GM15510 (cell line): ENCODE measurements around the gene ADAMTS16.

Experiments
- POLR2A ChIP-seq: IDR thresholded peaks from 3 replicates; pipeline ENCODE4 v1.6.1; 2011; ENCODE audit warnings: borderline replicate concordance; ENCODE audit not compliant: insufficient read length; ENCODE audit errors: extremely low read depth

ADAMTS16 gene

GRCh38 chr5:5218396-5218795 lies 78.3 kb downstream of the ADAMTS16 start:
- TF ChIP-seq POLR2A: no peak

- TF ChIP-seq POLR2A: no peak
Observed at GRCh38 chr5:5219541-5219940, 79.4 kb downstream of the ADAMTS16 start.

- TF ChIP-seq POLR2A: no peak
Observed at GRCh38 chr5:5220901-5221631, 80.9 kb downstream of the ADAMTS16 start.

GRCh38 chr5:5221724-5222123 lies 81.6 kb downstream of the ADAMTS16 start:
- no peak for TF ChIP-seq POLR2A

GRCh38 chr5:5231576-5231975 lies 91.4 kb downstream of the ADAMTS16 start:
- no peak for TF ChIP-seq POLR2A

- TF ChIP-seq POLR2A: no peak
Observed at GRCh38 chr5:5234912-5235311, 94.8 kb downstream of the ADAMTS16 start.

GRCh38 chr5:5235685-5236084 lies 95.6 kb downstream of the ADAMTS16 start:
- TF ChIP-seq POLR2A: no peak

GRCh38 chr5:5239191-5239590 lies 99.1 kb downstream of the ADAMTS16 start:
- no peak for TF ChIP-seq POLR2A

GRCh38 chr5:5240234-5240633 lies 100.1 kb downstream of the ADAMTS16 start:
- TF ChIP-seq POLR2A: no peak

GRCh38 chr5:5242056-5242455 lies 101.9 kb downstream of the ADAMTS16 start:
- TF ChIP-seq POLR2A: no peak

GRCh38 chr5:5246736-5247135 lies 106.6 kb downstream of the ADAMTS16 start:
- TF ChIP-seq POLR2A: no peak

- TF ChIP-seq POLR2A: no peak
Observed at GRCh38 chr5:5250758-5251157, 110.6 kb downstream of the ADAMTS16 start.

- TF ChIP-seq POLR2A: no peak
Observed at GRCh38 chr5:5252106-5252505, 112.0 kb downstream of the ADAMTS16 start.

- no peak for TF ChIP-seq POLR2A
Observed at GRCh38 chr5:5257353-5257752, 117.2 kb downstream of the ADAMTS16 start.

- no peak for TF ChIP-seq POLR2A
Observed at GRCh38 chr5:5258564-5258963, 118.4 kb downstream of the ADAMTS16 start.

- TF ChIP-seq POLR2A: no peak
Observed at GRCh38 chr5:5264727-5265126, 124.6 kb downstream of the ADAMTS16 start.

GRCh38 chr5:5266297-5266696 lies 126.2 kb downstream of the ADAMTS16 start:
- no peak for TF ChIP-seq POLR2A
